NCI-H2107 (cell line): Measurements from ENCODE around the gene TMEM205.
A peak's percentile ranks its signal among the peaks of the same experiment; 100 is the strongest.
"Not testable (repeated sequence)": the region's sequence is repeated elsewhere in the genome, so short reads cannot be mapped to it uniquely, and the experiment has no call there.

Experiments
- DNase-seq: peaks from one replicate; lab custom pipeline; 2025; lab: John Stamatoyannopoulos, UW

Gene TMEM205

DNA sequence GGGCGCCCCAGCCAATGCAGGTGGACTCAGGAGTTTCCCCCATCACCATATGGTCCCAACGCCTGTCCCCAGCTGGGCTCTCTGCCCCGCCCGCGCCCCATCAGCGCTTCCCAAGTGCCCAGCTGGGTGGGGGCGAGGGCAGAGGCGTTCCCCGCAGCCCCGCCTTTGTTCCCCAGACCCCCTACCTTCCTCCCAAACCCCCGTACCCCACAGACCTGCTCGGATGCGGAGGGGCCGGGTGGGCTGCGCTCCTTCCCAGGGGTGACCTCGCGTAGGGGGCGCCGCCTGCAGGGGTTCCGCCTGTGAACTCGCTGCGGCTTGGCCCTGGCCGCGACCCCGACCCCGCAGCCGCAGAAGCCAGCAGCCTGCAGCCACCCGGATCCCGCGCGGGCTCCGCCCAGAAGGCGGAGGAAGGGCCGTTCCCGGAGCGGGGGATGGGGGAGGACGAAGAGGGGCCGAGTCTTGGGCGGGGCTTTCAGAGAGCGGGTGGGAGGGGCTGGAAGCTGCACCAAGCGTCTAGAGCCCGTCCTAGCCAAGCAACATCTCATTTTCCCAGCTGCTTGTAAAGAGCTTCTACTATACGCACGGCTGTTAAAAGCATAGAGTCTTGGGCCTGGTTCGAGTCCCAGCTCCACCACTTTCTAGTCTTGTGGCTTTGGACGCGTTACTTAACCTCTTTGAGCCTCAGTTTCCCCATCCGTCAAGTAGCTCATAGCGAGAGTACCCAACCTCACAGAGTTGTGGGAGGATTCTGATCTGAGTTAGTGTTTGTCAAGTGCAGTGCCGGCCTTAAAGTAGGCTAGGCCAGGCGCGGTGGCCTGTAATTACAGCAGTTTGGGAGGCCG lies 6.6 kb downstream of the TMEM205 start, which contains the start of gene RAB3D:
Gene RAB3D (minus strand): TSS at position 404 of the 845 bp plus-strand sequence. CDS start 2,258 bp downstream, outside the sequence.
- DNase-seq = peak; percentile 54

DNA sequence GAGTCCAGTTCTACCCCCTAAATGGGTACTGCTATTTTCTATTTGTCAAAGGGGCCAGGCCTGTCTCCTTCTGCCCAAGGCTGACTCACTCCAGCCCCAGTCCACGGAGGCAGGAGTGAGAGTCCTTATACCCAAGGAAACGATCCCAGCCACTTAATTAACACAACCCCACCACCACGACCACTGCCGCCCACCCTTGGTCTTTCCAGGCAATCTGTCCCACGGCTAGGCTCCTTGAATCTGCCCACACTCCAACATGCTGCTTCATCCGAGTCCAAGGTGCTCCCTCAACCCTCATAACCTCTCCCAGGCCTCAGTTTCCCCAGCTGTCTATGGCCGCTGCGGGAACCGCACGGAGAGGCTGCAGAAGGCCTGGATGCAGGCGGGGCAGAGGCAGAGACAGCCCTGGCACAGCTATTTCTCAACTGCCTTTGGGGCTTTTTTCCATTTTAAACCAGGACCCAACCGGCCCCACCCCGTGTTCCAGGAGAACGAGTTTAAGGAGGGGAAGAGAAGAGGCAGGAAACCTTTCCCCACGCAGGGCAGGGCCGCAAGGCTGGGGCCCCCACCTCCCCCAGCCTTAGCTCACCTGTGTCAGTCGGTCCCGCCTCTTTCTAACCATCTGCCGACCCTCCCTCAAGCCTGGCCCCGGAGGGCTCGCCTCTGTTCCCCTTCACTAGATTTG lies 7.4 kb downstream of the TMEM205 start:
- no peak for DNase-seq

DNA sequence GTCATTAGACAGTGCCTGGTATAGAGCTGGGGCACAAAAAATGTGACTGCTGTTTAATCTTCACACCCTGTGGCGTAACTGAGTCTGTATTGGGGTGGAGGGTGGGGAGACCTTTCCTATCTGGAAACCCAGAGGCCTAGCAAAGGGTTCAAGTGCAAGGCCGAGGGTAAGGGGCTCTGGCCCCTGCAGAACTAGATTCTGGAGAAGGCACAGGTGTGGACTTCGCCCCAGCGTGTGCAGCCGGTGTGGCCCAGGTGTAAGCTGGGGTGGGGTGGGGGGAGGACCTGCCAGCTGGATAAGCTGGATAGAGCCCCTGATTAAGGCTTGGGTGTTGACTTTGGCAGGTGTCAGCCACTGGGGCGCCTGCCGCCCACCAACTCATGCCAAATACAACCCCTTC lies 7.9 kb downstream of the TMEM205 start:
- no peak for DNase-seq

DNA sequence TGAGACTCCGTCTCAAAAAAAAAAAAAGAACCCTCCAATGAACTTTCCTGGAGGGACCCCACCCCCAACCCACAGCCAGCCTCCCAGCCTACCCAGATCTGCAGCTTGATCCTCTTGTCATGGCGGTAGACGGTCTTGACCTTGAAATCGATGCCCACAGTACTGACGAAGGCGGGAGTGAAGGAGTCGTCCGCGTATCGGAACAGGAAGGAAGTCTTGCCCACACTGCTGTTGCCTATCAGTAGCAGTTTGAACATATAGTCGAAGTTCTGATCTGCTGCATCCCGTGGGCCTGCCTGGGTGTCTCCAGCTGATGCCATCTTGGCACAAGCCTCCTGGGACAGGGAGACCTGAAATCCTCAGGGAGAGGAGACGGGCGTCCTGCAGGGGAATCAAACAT lies 9.0 kb downstream of the TMEM205 start:
- no peak for DNase-seq

DNA sequence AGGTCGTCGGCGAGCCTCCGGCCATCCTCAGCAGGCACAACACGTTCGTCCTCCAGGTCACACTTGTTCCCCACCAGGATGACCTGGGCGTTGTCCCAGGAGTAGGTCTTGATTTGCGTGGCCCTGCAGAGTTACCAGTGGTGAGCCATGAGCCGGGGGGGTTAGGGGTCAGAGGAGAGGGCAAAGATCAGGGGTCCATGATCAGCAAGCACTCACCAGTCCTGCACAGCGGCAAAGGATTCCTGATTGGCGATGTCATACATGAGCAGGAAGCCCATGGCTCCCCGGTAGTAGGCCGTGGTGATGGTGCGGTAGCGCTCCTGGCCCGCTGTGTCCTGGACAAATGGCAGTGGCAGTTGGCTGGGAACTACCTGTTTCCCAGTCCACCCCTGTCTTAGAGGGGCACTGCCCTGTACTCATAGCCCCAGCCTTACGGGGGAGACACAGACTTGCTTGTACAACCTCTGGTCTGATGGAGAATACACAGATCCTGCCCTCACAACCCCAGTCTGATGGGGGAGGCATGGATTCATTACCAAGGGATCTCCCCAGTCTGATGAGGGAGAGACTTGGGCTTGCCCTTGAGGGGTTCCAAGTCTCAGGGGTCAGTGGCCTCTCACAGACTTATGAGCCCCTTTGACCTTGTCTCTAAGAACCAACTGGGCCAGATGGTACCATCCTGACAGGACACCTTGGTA lies 10.5 kb downstream of the TMEM205 start:
- no peak for DNase-seq

DNA sequence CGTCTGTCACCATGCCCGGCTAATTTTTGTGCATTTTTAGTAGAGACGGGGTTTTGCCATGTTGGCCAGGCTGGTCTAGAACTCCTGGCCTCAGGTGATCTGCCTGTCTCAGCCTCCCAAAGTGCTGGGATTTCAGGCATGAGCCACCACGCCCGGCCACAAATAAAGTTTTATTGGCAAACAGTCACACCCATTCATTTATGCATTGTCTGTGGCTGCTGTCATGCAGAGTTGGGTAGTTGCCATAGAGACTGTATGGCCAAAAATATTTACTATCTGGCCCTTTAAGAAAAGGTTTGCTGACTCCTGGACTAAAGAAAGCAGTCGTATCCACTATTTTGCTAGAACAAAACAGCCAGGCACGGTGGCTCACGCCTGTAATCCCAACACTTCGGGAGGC lies 12.2 kb downstream of the TMEM205 start:
- not testable (repeated sequence) for DNase-seq

DNA sequence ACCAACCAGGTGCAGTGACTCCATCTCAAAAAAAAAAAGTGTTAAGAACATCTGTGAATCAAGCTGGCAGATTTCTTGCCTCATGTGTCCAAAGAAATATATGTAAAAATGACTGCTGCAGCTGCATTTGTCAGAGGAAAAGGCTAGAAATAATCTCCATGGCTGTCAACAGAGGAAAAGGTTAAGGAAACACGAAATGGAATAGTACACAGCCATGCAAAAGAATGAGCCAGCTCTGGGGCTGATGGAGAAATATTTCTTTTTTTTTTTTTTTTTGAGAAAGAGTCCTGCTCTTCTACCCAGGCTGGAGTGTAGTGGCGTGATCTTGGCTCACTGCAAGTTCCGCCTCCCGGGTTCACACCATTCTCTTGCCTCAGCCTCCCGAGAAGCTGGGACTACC lies 13.2 kb downstream of the TMEM205 start:
- no peak for DNase-seq

DNA sequence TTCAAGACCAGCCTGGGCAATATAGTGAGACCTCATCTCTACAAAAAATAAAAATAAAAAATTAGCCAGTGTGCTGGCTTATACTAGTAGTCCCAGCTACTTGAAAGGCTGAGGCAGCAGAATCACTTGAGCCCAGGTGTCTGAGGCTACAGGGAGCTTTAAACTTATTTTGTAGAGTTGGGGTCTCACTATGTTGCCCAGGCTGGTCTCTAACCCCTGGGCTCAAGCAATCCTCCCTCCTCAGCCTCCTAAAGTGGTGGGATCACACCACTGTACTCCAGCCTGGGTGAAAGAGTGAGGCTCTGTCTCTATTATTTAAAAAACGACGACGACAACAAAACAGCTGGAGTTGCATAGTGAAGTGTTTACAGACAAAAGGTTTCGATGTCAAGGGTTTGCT lies 14.6 kb downstream of the TMEM205 start:
- no peak for DNase-seq

DNA sequence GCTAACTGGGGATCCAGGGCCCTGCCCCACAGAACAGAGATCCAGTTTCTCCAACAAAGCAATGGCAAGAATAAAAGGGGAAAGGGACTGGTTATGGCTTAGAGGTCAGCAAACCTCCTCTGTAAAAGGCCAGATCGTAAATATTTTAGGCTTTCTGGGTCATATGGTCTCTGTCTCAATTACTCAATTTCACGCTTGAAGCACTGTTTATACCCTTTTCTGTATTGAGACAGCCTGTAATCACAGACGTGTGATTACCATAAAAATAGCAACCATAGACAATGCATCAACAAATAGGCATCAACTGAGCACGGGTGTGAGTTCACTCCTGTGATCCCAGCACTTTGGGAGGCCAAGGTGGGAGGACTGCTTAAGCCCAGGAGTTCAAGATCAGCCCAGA lies 15.9 kb downstream of the TMEM205 start:
- DNase-seq = no peak

DNA sequence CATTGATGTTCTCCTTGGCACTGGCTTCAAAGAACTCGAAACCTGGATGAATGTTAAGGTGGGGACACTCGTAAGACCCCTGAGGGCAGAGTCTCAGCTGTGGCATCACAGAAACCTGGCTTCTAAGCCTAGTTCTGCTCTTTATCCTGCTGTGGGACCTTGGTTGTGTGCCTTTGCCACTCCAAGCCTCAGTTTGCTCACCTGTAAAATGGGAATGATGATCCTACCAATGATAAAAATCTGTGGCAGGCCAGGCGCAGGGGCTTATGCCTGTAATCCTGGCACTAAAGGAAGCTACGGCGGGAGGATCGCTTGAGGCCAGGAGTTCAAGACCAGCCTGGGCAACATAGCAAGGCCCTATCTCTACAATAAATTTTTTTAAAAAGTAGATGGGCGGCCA lies 20.5 kb downstream of the TMEM205 start:
- no peak for DNase-seq

DNA sequence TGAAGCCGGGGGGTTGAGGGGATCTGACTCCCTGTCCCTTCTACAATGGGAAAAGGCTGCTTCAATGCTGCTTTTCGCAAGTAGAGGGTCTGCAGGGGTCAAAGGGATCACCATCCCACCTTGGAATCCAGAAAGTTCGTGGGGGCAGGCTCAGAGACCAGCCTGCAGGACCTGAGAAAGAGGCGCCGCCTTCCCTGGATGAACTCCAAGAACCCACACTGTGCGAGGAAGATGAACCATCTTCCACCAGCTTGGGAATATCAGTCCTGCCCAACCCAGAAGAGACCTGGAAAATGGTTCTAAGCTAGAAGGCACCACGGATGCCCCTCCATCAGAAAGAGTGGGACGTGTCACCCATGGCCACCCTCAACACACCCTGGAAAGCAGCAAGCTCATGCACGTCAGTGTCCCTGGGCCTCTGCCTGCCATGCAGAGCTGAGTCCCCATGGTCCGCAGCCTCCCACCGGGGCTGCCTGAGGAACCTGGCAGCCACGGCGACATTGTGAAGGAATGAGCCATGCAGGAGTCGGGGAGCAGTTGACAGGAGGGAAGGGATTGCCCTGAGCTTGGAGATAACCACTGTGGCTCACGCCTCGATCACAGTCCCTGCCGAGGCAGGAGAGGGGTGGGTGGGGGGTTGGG lies 21.2 kb downstream of the TMEM205 start:
- DNase-seq = no peak

DNA sequence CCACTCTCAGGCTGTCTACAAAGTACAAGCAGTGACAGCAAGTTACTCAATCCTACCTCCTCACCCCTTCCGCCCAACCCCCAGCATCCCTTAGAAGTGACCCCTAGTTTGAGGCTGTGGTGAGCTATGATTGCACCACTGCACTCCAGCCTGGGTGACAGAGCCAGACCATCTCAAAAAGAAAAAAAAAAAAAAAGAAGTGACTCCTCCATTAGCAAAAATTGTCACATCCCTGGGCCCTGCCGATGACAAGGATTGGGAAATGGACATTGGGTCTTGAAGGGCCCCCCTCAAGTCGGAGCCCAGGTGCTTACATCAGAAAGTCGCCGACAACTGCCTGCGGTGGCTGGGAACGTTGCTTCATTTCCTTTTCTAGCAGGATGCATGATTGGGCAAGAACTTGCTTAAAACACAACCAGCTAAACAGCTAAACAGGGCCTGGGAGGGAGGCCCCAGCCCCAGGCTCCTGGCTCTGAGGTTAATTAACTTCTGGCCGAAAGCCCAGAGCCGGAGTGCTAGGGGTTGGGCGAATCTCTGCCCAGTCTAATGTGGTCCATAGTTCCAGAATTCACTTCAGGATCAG lies 21.9 kb downstream of the TMEM205 start:
- DNase-seq = peak; percentile 46

DNA sequence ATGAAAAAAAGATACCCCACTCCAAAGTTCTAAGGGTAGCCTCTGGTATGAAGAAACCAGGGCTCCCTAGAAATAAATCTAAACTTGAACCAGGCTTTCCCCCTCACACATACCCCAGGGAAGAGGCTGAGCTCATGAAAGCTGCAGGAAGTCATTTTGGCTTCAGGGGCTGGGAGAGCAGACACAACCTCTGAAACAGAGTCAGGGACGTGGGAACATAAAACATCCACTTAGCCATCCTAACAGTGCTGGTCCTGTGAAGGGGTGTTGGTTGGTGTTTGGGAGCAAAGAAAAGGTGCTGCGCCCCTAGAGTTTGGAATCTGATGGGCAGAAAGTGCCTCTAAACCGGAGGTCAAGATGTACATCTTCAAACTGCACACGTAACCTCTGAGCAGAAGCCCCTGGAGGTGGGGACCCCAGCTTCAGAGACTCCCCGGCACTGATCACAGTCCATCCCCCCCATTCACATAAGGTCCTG lies 22.4 kb downstream of the TMEM205 start:
- no peak for DNase-seq

DNA sequence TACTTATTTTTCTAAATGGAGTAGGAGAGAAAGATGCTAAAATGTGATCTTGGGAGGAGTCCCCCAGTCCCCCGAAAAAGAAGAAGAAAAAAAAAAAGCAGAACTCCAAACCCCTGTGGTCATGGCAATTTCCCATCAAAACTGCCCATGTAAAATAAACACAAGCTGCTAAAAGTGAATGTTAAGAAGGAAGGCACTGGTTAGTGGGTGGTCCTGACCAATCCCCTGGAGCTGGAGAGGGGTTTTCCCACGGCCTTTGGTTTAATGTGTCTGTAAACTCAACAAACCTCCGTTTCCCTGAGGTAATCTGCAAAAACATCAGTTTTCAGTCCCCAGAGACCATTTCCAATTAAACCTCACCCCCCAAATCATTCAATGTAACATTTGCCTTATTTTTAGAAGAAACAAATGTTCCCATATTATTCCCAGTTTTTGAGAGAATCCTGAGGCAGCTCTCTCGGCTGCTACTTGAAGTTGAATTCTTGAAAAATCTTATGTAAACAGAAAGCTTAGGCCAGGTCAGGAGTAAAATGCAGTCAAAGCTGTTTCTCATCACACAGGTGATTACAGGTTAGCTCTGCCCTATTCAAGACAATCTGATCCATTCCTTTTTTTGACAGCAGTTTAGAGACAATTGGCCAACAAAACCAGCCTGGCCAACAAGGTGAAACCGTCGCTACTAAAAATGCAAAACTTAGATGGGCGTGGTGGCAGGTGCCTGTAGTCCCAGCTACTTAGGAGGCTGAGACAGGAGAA lies 23.6 kb downstream of the TMEM205 start:
- DNase-seq = no peak

DNA sequence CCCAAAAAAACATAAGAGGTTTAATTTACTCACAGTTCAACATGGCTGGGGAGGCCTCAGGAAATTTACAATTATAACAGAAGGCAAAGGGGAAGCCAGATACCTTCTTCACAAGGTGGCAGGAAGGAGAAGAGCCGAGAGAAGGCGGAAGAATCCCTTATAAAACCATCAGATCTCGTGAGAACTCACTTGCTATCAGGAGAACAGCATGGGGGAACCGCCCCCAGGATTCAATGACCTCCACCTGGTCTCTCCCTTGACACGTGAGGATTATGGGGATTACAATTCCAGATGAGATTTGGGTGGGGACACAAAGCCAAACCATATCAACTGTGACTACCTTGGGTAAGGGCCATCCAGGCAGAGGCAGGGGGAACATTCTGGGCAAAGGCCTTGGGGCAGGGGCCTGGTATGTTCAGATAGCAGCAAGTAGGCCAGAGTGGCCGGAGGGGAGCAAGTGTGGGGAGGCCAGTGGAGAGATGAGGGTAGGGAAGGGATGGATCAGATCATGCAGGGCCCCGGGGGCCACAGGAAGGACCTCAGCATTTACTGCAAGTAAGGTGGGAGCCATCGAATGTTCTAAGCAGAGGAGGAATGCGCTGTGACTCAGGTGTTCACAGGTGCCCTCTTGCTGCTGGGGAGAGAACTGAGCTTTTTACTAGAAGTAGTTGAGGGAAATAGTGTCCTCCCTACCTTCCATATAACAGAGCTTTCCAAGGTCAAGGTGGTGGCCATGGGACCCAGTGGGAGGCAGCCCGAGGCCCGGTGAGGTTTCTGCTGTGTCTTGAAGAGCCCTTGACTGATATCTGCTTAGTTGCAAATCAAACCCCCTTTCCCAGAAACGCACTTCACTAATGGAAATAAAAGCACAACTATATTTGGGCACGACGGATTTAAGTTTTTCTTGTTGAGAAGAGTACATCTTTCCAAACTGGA lies 24.6 kb downstream of the TMEM205 start:
- DNase-seq = no peak

DNA sequence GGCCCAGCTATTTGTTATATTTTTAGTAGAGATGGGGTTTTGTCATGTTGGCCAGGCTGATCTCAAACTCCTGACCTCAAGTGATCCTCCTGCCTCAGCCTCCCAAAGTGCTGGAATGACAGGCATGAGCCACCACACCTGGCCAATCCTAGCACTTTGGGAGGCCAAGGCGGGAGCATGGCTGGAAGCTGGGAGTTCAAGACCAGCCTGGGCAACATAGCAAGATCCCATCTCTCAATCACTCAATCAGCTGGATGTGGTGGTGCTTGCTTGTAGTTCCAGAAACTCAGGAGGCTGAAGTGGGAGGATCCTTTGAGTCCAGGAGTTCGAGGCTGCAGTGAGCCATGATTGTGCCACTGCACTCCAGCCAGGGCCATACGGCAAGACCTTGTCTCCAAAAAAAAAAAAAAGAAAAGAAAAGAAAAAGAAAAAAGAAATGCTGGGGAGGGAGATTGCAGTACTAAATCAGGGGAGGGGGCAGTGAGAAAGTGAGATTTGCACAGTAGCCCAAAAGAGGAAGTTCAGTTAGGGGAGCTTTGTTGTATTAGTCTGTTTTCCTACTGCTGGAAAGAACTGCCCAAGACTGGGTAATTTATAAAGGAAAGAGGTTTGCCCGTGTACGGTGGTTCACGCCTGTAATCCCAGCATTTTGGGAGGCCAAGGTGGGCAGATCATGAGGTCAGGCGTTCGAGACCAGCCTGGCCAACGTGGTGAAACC lies 25.6 kb downstream of the TMEM205 start:
- not testable (repeated sequence) for DNase-seq

DNA sequence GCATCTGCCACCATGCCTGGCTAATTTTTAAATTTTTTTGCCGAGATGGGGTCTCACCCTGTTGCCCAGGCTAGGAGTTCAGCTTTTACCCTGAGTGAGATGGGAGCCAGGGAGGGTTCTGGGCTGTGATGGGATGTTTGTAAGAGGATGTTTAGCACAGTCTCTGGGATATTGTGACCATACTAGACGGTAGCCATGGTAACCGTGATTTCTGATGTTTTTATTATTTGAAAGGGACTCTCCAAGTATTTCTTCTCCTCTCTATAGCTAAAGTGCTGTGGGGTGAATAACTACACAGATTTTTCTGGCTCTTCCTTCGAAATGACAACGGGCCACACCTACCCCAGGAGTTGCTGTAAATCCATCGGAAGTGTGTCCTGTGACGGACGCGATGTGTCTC lies 39.7 kb downstream of the TMEM205 start:
- DNase-seq = no peak

DNA sequence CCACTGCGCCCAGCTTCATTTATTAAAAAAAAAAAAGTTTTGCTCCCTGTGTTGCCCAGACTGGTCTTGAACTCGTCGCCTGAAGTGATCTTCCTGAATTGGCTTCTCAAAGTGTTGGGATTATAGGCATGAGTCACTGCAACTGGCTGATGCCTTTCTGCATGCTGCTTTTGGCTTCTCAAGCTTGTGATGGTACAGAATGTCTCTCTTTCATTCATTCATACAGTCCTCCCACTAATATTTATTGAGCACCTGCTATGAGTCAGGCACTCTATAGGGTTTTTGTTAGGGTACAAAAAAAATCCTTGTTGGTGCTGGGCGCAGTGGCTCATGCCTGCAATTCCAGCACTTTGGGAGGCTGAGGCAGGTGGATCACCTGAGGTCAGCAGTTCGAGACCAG lies 41.1 kb downstream of the TMEM205 start:
- DNase-seq = no peak

DNA sequence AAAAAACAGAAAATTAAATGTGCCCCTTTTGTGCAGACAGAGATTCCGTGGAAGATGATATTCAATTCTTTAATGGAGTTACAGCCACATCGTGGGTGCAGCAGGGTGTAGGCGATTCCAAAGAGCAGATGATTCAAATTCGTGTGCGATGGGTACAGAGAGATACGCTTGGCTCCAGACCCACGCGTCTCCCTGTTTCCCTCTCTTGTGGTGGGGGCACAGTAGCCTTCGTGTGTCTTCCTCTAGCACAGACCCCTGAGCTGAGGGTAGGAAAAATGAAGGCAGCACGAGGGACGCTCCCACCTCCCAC lies 45.3 kb downstream of the TMEM205 start:
- no peak for DNase-seq
